Endothelial cell of umbilical vein (primary cell): ENCODE results near the gene RPS8. TPM values are rescaled to one million over a fixed set of nuclear protein-coding genes. Genes with fewer than 3 reads are reported as not detected.
"Not testable (repeated sequence)": the region's sequence is repeated elsewhere in the genome, so short reads cannot be mapped to it uniquely, and the experiment has no call there.

Source experiments
- BruUV-seq: library from RNA; stranded (reverse); fragments of 400-500 nt; replicated peaks from 2 replicates; lab custom pipeline; 2021; lab: Mats Ljungman, UMichigan
- CTCF ChIA-PET: fragments of 300-600, 350-600 bp; sonication (Branson Sonifier 250); formaldehyde crosslinking; loops from one replicate; lab custom pipeline; 2021; ENCODE audit warnings: antibody characterized with exemption, inconsistent platforms; lab: Charles Lee
- POLR2A ChIA-PET: fragments of 300-600, 350-600 bp; sonication (Branson Sonifier 250); formaldehyde crosslinking; loops from one replicate; lab custom pipeline; 2021; ENCODE audit warnings: antibody characterized with exemption, inconsistent platforms; lab: Charles Lee
- DNase-seq: peaks from one replicate; pipeline ENCODE4 v3.0.0-alpha.2; 2011; ENCODE audit warnings: low read depth, low spot score
- FAIRE-seq: peaks from 2 replicates; lab custom pipeline; 2011; peaks lifted over from hg19 to GRCh38; lab: Jason Lieb, UNC
- H2AFZ ChIP-seq: 2 replicates; pipeline ENCODE4 v1.6.0; 2012; ENCODE audit warnings: low read depth, low read length, control low read depth, inconsistent platforms
- H3K27ac ChIP-seq: 2 replicates; pipeline ENCODE4 v1.5.1; 2011; ENCODE audit warnings: low read depth, mild to moderate bottlenecking, control low read depth, low read length, moderate library complexity; ENCODE audit not compliant: insufficient read depth
- H3K27me3 ChIP-seq, 2 experiments: 2 replicates each; pipeline versions ENCODE4 v1.6.0 to v1.6.1; 2011; ENCODE audit warnings: low read length in 2 of 2, mixed read lengths in 1 of 2; ENCODE audit not compliant: control insufficient read depth in 2 of 2, insufficient read depth in 2 of 2
- H3K36me3 ChIP-seq, 2 experiments: 2 replicates in 1 of 2; 3 replicates in 1 of 2; pipeline ENCODE4 v1.5.1; 2011; ENCODE audit warnings: low read length in 2 of 2, mild to moderate bottlenecking in 1 of 2, moderate library complexity in 1 of 2; ENCODE audit not compliant: control insufficient read depth in 2 of 2, insufficient read depth in 2 of 2; ENCODE audit errors: extremely low read depth in 1 of 2
- H3K4me1 ChIP-seq: 3 replicates; pipeline ENCODE4 v1.5.1; 2011; ENCODE audit warnings: mild to moderate bottlenecking, low read length; ENCODE audit not compliant: control insufficient read depth, insufficient read depth; ENCODE audit errors: extremely low read depth
- H3K4me2 ChIP-seq: 2 replicates; pipeline ENCODE4 v1.6.1; 2011; ENCODE audit warnings: low read length, control low read depth, mixed read lengths; ENCODE audit not compliant: insufficient read depth
- H3K4me3 ChIP-seq, 3 experiments: fragments of 200-600 bp in 1 of 3; sonication (generic), shearing (Covaris generic) in 1 of 3; replicated peaks in 1 of 3; 2 replicates each; pipeline ENCODE4 v1.5.1; 2011 to 2016; ENCODE audit warnings: control low read depth in 3 of 3, low read length in 3 of 3, mild to moderate bottlenecking in 2 of 3, inconsistent platforms in 1 of 3, low read depth in 1 of 3, moderate library complexity in 1 of 3; ENCODE audit not compliant: insufficient read depth in 1 of 3
- H3K79me2 ChIP-seq: 2 replicates; pipeline ENCODE4 v1.6.0; 2012; ENCODE audit warnings: low read length, inconsistent platforms; ENCODE audit not compliant: control insufficient read depth, insufficient read depth
- H3K9ac ChIP-seq: replicated peaks from 2 replicates; pipeline ENCODE3; 2011; ENCODE audit warnings: low read length, control low read depth; ENCODE audit not compliant: insufficient read depth; ENCODE audit errors: extremely low read depth
- H3K9me1 ChIP-seq: replicated peaks from 3 replicates; pipeline ENCODE4 v1.6.0; 2011; ENCODE audit warnings: mild to moderate bottlenecking, low read length; ENCODE audit not compliant: control insufficient read depth, insufficient read depth; ENCODE audit errors: extremely low read depth
- H3K9me3 ChIP-seq: replicated peaks from 2 replicates; pipeline ENCODE4 v1.5.1; 2012; ENCODE audit warnings: low read length, inconsistent platforms; ENCODE audit not compliant: control insufficient read depth, insufficient read depth
- H4K20me1 ChIP-seq: replicated peaks from 2 replicates; pipeline ENCODE3; 2011; ENCODE audit warnings: mild to moderate bottlenecking, low read length; ENCODE audit not compliant: control insufficient read depth, insufficient read depth; ENCODE audit errors: extremely low read depth
- CTCF ChIP-seq, 2 donors: IDR thresholded peaks; 1 replicate in 1 of 2; 2 replicates in 1 of 2; pipeline ENCODE4 v1.5.1; 2011; ENCODE audit warnings: low read length in 2 of 2, mild to moderate bottlenecking in 2 of 2, moderate library complexity in 2 of 2, control low read depth in 1 of 2, inconsistent platforms in 1 of 2, low read depth in 1 of 2; ENCODE audit not compliant: insufficient read depth in 1 of 2; ENCODE audit errors: extremely low read depth in 1 of 2
- EZH2 ChIP-seq: IDR thresholded peaks from 2 replicates; pipeline ENCODE4 v1.6.1; 2012; ENCODE audit warnings: borderline replicate concordance, low read depth, mild to moderate bottlenecking, moderate library complexity, low read length, inconsistent platforms; ENCODE audit not compliant: severe bottlenecking
- FOS ChIP-seq: IDR thresholded peaks from 2 replicates; pipeline ENCODE4 v1.6.1; 2011; ENCODE audit warnings: mild to moderate bottlenecking, low read length, moderate library complexity, borderline replicate concordance; ENCODE audit not compliant: insufficient read depth
- GATA2 ChIP-seq: IDR thresholded peaks from 2 replicates; pipeline ENCODE4 v1.7.0; 2011; ENCODE audit warnings: low read depth, mild to moderate bottlenecking, moderate library complexity, mixed read lengths, low read length; ENCODE audit not compliant: insufficient read length, insufficient read depth
- JUN ChIP-seq: IDR thresholded peaks from 2 replicates; pipeline ENCODE4 v1.6.1; 2011; ENCODE audit warnings: borderline replicate concordance, low read depth; ENCODE audit not compliant: insufficient read length, insufficient read depth
- MAX ChIP-seq: IDR thresholded peaks from 2 replicates; pipeline ENCODE4 v1.6.1; 2011; ENCODE audit not compliant: insufficient read depth, insufficient read length
- MYC ChIP-seq: IDR thresholded peaks from one replicate; pipeline ENCODE4 v1.6.1; 2011; ENCODE audit warnings: mild to moderate bottlenecking, low read depth, low read length
- POLR2A ChIP-seq: IDR thresholded peaks from 2 replicates; pipeline ENCODE4 v1.6.1; 2012; ENCODE audit warnings: low read depth, mild to moderate bottlenecking, control low read depth, low read length
- POLR2AphosphoS5 ChIP-seq: IDR thresholded peaks from 2 replicates; pipeline ENCODE4 v1.6.1; 2012; ENCODE audit warnings: low read depth, mild to moderate bottlenecking, control low read depth, low read length, moderate library complexity; ENCODE audit not compliant: insufficient read depth
- dilution Hi-C: fragments of 300-500 bp; cut with MboI; formaldehyde crosslinking; loops from one replicate; pipeline ENCODE4 v1.15.0; 2019; ENCODE audit warnings: low sequenced_read_pairs; ENCODE audit not compliant: extremely low pct_ligation_motif_present
- intact Hi-C: fragments of 100-400 bp; cut with micrococcal nuclease; formaldehyde crosslinking; loops from one replicate; pipeline ENCODE4 v1.10.0; 2022
- polyA plus RNA-seq, 4 experiments: library from polyadenylated mRNA; depleted of rRNA in 3 of 4; stranded (reverse) in 3 of 4; unstranded in 1 of 4; fragments of >200 nt; gene quantifications; 2 replicates each; pipeline versions ENCODE4 v1.2.1 to v1.2.3, GENCODE V29; 2011 to 2012; ENCODE audit warnings: missing spikeins in 1 of 4
- total RNA-seq: library from RNA; stranded (reverse); gene quantifications from 2 replicates; pipeline ENCODE4 v1.2.3, GENCODE V29; 2021

The RPS8 gene
- total and polyA plus RNA-seq, 2 donors (not counting 3 experiments of a cell fraction or from before 2014, with no cell fraction given), result 1,842 to 2,306 TPM

GRCh38 chr1:44792736-44793502 lies 17.6 kb downstream of the RPS8 start:
- FAIRE-seq (no peak), DNase-seq (no peak)
- TF ChIP-seq FOS (no peak), MAX (no peak), JUN (no peak), GATA2 (no peak), CTCF (IDR thresholded peaks at IDR 0.05; ENCODE audit: extremely low read depth in 1 of 2, insufficient read depth in 1 of 2, low read depth in 1 of 2, low read length in 2 of 2) (no peak), EZH2 (no peak), POLR2AphosphoS5 (no peak), MYC (no peak), POLR2A (no peak)
- intact Hi-C loops (loop anchor here (2.0 kb wide), 1 partner anchor 44 kb away; no protein-coding TSS in a partner anchor), dilution Hi-C loops (no loop called here)
- no TSS peak for BruUV-seq
- no peaks in the 10 kb centered on the region for H3K27me3 ChIP-seq
- no peaks in the 10 kb centered on the region for H3K4me1 ChIP-seq
- no peaks in the 10 kb centered on the region for H3K79me2 ChIP-seq
- no peaks in the 10 kb centered on the region for H3K9me3 ChIP-seq
- H4K20me1 ChIP-seq, result no peaks in the 10 kb centered on the region
- H3K4me2 ChIP-seq, result no peak overlapping the region
- no peak overlapping the region for H3K27ac ChIP-seq
- H3K9me1 ChIP-seq, result no peaks in the 10 kb centered on the region
- H2AFZ ChIP-seq, result no peak overlapping the region
- H3K9ac ChIP-seq, result no peak overlapping the region
- no peak overlapping the region for H3K4me3 ChIP-seq
- ChIA-PET CTCF (interaction anchor here (0.7 to 4.2 kb wide), 19 partner anchors 9 to 701 kb away, joined by 3 to 27 read pairs (median 3); partner anchors contain the start of genes BTBD19, HECTD3, PTCH2 and RPS8), POLR2A (interaction anchor here (0.7 to 0.9 kb wide), 3 partner anchors 17 to 219 kb away, joined by 3 read pairs; partner anchors contain the start of gene UROD)
- H3K36me3 ChIP-seq, result no peaks in the 10 kb centered on the region

GRCh38 chr1:44797886-44798285 lies 22.5 kb downstream of the RPS8 start:
- H3K9me3 ChIP-seq, H3K4me3 ChIP-seq: not testable (repeated sequence)

More at GRCh38 chr1:44797886-44798285, 22.5 kb downstream of the RPS8 start:
- H3K27me3 ChIP-seq, BruUV-seq, H3K27ac ChIP-seq, DNase-seq, H3K9ac ChIP-seq, H3K36me3 ChIP-seq, FAIRE-seq, dilution Hi-C loops, H3K9me1 ChIP-seq, H2AFZ ChIP-seq, H4K20me1 ChIP-seq, H3K4me2 ChIP-seq: not testable (repeated sequence)
- CTCF ChIA-PET, result interaction anchor here (1.2 kb wide), 1 partner anchor 11 kb away, joined by 5 read pairs; no protein-coding TSS in a partner anchor
- peaks cover 25% of the 10 kb centered on the region for H3K79me2 ChIP-seq
- POLR2A ChIA-PET, result interaction anchor here (1.0 kb wide), 1 partner anchor 10 kb away, joined by 4 read pairs; the partner anchor contains the start of gene BTBD19
- intact Hi-C loops, result loop anchor here (5.0 kb wide), 1 partner anchor 504 kb away; no protein-coding TSS in a partner anchor
- H3K4me1 ChIP-seq, result peaks cover 15% of the 10 kb centered on the region
